ENCODE measurements around the gene GID8.

DNA sequence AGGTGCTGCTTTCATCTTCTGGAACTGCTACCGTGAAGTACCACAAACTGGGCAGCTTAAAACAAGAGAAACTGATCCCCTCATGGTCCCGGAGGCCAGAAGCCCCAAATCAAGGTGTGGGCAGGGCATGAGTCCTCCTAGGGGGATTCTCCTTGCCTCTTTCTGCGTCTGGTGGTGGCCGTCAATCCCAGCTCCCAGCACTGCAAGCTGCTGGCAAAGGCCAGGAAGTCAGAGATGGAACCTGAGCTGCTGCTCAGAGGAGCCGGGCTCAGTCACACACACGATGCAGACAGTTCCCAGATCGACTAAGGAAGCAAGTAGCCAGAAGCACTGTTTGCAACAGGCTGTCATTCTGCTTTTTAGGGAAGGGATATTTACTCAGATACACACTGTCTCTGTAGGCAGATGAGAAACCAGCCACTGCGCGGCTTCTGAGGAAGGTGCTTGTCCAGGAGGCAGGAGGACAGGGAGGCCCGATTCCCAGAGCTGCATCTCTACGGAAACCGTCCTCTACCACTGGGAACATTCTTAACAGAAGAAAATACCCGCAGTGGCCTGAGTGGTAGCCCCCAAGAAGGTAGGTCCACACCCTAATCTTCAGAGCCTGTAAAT lies 53.4 kb downstream of the GID8 start:
- TF ChIP-seq EZH2phosphoT487 (IDR thresholded peaks at IDR 0.05; ENCODE audit: borderline replicate concordance, low read length) = no peak
- TF ChIP-seq, protein P1, sequence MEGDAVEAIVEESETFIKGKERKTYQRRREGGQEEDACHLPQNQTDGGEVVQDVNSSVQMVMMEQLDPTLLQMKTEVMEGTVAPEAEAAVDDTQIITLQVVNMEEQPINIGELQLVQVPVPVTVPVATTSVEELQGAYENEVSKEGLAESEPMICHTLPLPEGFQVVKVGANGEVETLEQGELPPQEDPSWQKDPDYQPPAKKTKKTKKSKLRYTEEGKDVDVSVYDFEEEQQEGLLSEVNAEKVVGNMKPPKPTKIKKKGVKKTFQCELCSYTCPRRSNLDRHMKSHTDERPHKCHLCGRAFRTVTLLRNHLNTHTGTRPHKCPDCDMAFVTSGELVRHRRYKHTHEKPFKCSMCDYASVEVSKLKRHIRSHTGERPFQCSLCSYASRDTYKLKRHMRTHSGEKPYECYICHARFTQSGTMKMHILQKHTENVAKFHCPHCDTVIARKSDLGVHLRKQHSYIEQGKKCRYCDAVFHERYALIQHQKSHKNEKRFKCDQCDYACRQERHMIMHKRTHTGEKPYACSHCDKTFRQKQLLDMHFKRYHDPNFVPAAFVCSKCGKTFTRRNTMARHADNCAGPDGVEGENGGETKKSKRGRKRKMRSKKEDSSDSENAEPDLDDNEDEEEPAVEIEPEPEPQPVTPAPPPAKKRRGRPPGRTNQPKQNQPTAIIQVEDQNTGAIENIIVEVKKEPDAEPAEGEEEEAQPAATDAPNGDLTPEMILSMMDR (IDR thresholded peaks at IDR 0.05; ENCODE audit: low read depth, low read length, poor library complexity, severe bottlenecking) = no peak
